Heart right ventricle (tissue), 16 donors: ENCODE measurements around the gene NACA. TPM values are rescaled to one million over a fixed set of nuclear protein-coding genes. Genes with fewer than 3 reads are reported as not detected.
A peak's percentile ranks its signal among the peaks of the same experiment; 100 is the strongest.
"Not testable (repeated sequence)": the region's sequence is repeated elsewhere in the genome, so short reads cannot be mapped to it uniquely, and the experiment has no call there.

Source experiments
- ATAC-seq, 8 donors: fragments of 200-7000 bp; cut with Tn5 transposase; one replicate each; pipeline ENCODE4 v1.9.1; 2020; ENCODE audit warnings: mild to moderate bottlenecking in 8 of 8, moderate library complexity in 8 of 8, moderate number of reproducible peaks in 1 of 8
- DNase-seq, 2 donors: peaks; one replicate each; pipeline ENCODE4 v3.0.0-alpha.2; 2020
- H3K27ac ChIP-seq, 10 donors: fragments of 200-600 bp; sonication (generic) in 2 of 10; one replicate each; pipeline versions ENCODE4 v1.5.0 to v1.8.0; 2020 to 2022; ENCODE audit warnings: mild to moderate bottlenecking in 3 of 10
- H3K27me3 ChIP-seq, 7 donors: fragments of 200-600 bp; one replicate each; pipeline ENCODE4 v1.8.0; 2021 to 2022; ENCODE audit warnings: mild to moderate bottlenecking in 2 of 7
- H3K36me3 ChIP-seq, 9 donors: fragments of 200-600 bp; sonication (generic) in 1 of 9; one replicate each; pipeline versions ENCODE4 v1.5.0 to v1.8.0; 2020 to 2022; ENCODE audit warnings: mild to moderate bottlenecking in 2 of 9
- H3K4me1 ChIP-seq, 9 donors: fragments of 200-600 bp; sonication (generic) in 1 of 9; one replicate each; pipeline versions ENCODE4 v1.5.0 to v1.8.0; 2020 to 2022; ENCODE audit warnings: mild to moderate bottlenecking in 4 of 9
- H3K4me3 ChIP-seq, 10 donors: fragments of 200-600 bp; sonication (generic) in 2 of 10; one replicate each; pipeline versions ENCODE4 v1.5.0 to v1.8.0; 2020 to 2022; ENCODE audit warnings: mild to moderate bottlenecking in 7 of 10, moderate library complexity in 2 of 10
- H3K9me3 ChIP-seq, 11 donors: fragments of 200-600 bp in 10 of 11; sonication (generic) in 2 of 11; one replicate each; pipeline versions ENCODE4 v1.5.0 to v1.8.0; 2013 to 2022; ENCODE audit warnings: mild to moderate bottlenecking in 2 of 11, control low read depth in 1 of 11, moderate library complexity in 1 of 11
- WGBS, 2 donors: extraction: QIAGEN DNeasy Blood & Tissue Kit; methylation state at CpG; one replicate each; pipeline ENCODE4 v1.1.7; 2013; ENCODE audit warnings: inconsistent platforms in 1 of 2; 5-methylcytosine and 5-hydroxymethylcytosine counted together
- intact Hi-C, 10 donors: fragments of 100-400 bp; cut with DNase I; formaldehyde crosslinking; loops; one replicate each; pipeline versions ENCODE4 v1.11.1 to v1.14.2; 2022
- polyA plus RNA-seq, 2 donors: library from polyadenylated mRNA; stranded (reverse); fragments of 200-250 nt; gene quantifications; one replicate each; pipeline ENCODE4 v1.2.3, GENCODE V29; 2013
- total RNA-seq, 10 donors: library from RNA; stranded (reverse); fragmentation: NEBNext Ultra II Directional in 3 of 10; extraction: Animal tissue kit (Norgen Biotek cat#: 25700) in 3 of 10; gene quantifications; one replicate each; pipeline versions ENCODE4 v1.2.1 to v1.2.4, GENCODE V29; 2021 to 2023
- TF ChIP-seq, protein P1 (sequence below), 9 donors: fragments of 200-600 bp; sonication (generic) in 2 of 9; IDR thresholded peaks; one replicate each; pipeline versions ENCODE4 v1.5.0 to v1.8.0; 2021 to 2022; ENCODE audit warnings: antibody characterized with exemption in 9 of 9, mild to moderate bottlenecking in 5 of 9, moderate library complexity in 1 of 9
- donor health status: Arrhythmogenic right ventricular cardiomyopathy.
- donor health status: ischemic (EF 13 %, LVEDD 7.1; RV severe dilation, severe dysfunction).
- donor health status: healthy with polysubstance abuse.
- donor health status: DM: no; HTN: yes; CAD: no.
- donor health status: DM: no; HTN: no; CAD: no.
- donor health status: ischemic (EF 25% LVEDD 6.9; RV normal size, moderate dysfunction).
- donor health status: ischemic (EF 25% LVEDD 5.7; RV mildly dilated, moderate dysfunction).
- donor health status: healthy.
- donor health status: DM: yes; HTN: yes; CAD: no.
- donor health status: Ischemic cardiomyopathy.
- donor health status: ischemic (EF 35%, LVEDD 5.7; RV mildly dilated, moderate dysfunction).
- donor health status: nonischemic (EF 11% LVEDD 7.7; RV severe dilation, severe dysfunction).
- donor health status: DM: yes; HTN: yes; CAD: no.
- donor health status: PGD.
- donor health status: ischemic (EF 29% LVEDD 5.4; RV normal size, mild dysfunction).
- donor health status: nonischemic (EF 23%, LVEDD 6.1; RV moderate dilation, normal function).

The NACA gene
- total and polyA plus RNA-seq, 12 donors = 476 to 1,249 (median 615) TPM

DNA sequence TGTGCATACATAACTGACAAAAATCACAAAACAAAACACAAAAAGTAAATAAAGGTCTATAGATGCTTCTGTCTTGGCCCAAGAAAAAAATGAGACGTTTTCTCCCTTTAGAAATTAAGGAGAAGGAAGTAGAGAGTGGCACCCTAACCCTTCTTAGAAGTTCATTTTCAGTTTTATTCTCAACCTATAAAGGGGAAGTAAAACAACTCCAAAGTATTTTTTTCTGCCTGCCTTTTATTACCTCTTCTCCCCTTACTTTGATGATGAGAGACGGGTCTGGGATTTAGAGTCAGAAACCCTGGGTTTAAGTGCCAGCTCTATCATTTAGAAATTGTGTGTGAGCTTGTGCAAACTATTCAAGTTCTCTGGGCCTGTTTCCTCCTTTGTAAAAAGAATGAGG, 24.3 kb upstream of the NACA start:
- DNase-seq (no peak), ATAC-seq (no peak)
- Histone ChIP-seq H3K27me3 (no peaks in the 10 kb centered on the region), H3K36me3 (peaks cover 0 to 50% (median 11%) of the 10 kb centered on the region in 9 donors), H3K9me3 (no peaks in the 10 kb centered on the region), H3K27ac (peak overlapping the region in 1 of 10 donors; percentile 66), H3K4me1 (peaks cover 0 to 33% (median 9%) of the 10 kb centered on the region in 9 donors), H3K4me3 (no peak overlapping the region)
- intact Hi-C loops = no loop called here
- TF ChIP-seq, protein P1, sequence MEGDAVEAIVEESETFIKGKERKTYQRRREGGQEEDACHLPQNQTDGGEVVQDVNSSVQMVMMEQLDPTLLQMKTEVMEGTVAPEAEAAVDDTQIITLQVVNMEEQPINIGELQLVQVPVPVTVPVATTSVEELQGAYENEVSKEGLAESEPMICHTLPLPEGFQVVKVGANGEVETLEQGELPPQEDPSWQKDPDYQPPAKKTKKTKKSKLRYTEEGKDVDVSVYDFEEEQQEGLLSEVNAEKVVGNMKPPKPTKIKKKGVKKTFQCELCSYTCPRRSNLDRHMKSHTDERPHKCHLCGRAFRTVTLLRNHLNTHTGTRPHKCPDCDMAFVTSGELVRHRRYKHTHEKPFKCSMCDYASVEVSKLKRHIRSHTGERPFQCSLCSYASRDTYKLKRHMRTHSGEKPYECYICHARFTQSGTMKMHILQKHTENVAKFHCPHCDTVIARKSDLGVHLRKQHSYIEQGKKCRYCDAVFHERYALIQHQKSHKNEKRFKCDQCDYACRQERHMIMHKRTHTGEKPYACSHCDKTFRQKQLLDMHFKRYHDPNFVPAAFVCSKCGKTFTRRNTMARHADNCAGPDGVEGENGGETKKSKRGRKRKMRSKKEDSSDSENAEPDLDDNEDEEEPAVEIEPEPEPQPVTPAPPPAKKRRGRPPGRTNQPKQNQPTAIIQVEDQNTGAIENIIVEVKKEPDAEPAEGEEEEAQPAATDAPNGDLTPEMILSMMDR (IDR thresholded peaks at IDR 0.05) = no peak
- WGBS, 2 donors = 74 to 83% methylated on average over 2 of the region's 2 CpGs

DNA sequence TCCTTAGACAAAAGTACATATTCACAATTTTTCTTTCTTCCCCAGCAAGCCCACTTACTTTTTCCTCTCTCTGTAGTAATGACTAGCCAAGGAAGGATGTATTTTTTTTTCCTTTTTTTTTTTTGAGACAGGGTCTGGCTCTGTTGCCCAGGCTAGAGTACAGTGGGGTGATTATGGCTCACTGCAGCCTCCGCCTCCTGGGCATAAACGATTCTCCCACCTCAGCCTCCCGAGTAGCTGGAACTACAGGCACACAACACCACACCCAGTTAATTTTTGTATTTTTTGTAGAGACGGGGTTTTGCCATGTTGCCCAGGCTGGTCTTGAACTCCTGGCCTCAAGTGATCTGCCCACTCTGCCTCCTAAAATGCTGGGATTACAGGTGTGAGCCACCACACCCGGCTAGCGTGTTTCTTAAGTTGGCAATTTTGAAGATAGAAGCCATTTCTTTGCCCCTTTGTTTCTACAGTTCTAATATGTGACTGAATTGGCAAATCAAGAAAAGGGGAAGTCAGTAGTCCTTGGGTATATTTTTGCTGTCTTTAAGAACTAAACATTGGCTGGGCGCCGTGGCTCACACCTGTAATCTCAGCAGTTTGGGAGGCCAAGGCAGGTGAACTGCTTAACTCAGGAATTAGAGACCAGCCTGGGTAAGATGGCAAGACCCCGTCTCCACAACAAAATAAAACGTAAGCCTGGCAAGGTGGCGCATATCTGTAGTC, 3.2 kb upstream of the NACA start:
- intact Hi-C loops = loop anchor here in 3 of 10 donors (5.0 to 10.0 kb wide), 3 partner anchors 83 to 93 kb away; partner anchors contain the start of genes ATP5F1B (in 1 of the 3) and BAZ2A (in 1 of the 3)
- DNase-seq (no peak), ATAC-seq (no peak)
- no peak overlapping the region for H3K27ac ChIP-seq
- WGBS, 2 donors = 95 to 96% methylated on average over 11 of the region's 11 CpGs
- TF ChIP-seq, protein P1 (IDR thresholded peaks at IDR 0.05) = no peak
- no peaks in the 10 kb centered on the region for H3K27me3 ChIP-seq
- no peaks in the 10 kb centered on the region for H3K9me3 ChIP-seq
- H3K4me1 ChIP-seq = peaks cover 0 to 18% (median 11%) of the 10 kb centered on the region in 9 donors
- H3K4me3 ChIP-seq = no peak overlapping the region
- peaks cover 0 to 38% (median 0%) of the 10 kb centered on the region in 9 donors for H3K36me3 ChIP-seq

DNA sequence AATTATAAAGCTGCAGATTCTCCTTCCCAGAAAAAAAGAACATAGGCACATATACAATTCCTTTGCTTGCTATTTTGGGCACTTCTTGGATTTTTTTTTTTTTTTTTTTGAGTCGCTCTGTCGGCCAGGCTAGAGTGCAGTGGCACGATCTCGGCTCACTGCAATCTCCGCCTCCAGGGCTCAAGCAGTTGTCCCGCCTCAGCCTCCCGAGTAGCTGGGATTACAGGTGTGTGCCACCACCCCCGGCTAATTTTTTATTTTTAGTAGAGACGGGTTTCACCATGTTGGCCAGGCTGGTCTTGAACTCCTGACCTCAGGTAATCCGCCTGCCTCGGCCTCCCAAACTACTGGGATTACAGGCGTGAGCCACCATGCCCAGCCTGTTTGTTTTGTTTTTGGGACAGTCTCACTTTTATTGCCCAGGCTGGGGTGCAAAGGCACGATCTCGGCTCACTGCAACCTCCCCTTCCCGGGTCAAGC, 1.1 kb upstream of the NACA start:
- intact Hi-C loops = loop anchor here in 4 of 10 donors (2.0 to 10.0 kb wide), 4 partner anchors 27 to 91 kb away; partner anchors contain the start of genes ATP5F1B (in 1 of the 4), BAZ2A (in 1 of the 4) and PRIM1 (in 1 of the 4)
- WGBS, 2 donors = 89 to 90% methylated on average over 15 of the region's 15 CpGs
- not testable (repeated sequence) for DNase-seq, H3K27me3 ChIP-seq, H3K9me3 ChIP-seq, ATAC-seq
- Histone ChIP-seq H3K4me1 (peaks cover 10 to 38% (median 32%) of the 10 kb centered on the region in 9 donors), H3K4me3 (peak overlapping the region in 7 of 10 donors; percentile 74 to 99 (median 89)), H3K27ac (peak overlapping the region in 9 of 10 donors; percentile 83 to 96 (median 93)), H3K36me3 (peaks cover 0 to 39% (median 0%) of the 10 kb centered on the region in 9 donors)

DNA sequence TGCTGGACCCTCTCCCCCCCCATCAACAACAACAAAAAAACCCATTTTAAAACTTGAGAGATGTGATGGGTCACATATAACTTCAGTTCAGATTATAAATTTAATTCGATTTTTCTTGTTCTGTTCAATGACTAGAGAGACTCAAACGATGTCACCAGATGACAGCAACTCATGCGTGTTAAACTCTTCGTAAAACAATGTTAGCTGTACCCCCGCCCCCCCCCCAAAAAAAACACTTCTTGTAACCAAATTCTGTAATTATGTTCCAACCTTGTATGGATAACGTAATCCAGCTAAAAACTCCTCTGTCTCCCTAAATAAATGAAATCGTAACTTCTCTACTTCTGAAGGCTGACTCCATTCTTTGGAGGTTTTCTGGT, 614 bp upstream of the NACA start:
- 38 to 39% methylated on average over 7 of the region's 7 CpGs for WGBS, 2 donors
- no peaks in the 10 kb centered on the region for H3K27me3 ChIP-seq
- H3K36me3 ChIP-seq = peaks cover 0 to 39% (median 0%) of the 10 kb centered on the region in 9 donors
- intact Hi-C loops = loop anchor here in 7 of 10 donors (1.0 to 10.0 kb wide), 8 partner anchors 27 to 91 kb away; partner anchors contain the start of genes PTGES3 (in 3 of the 7), ATP5F1B (in 2 of the 7), BAZ2A (in 1 of the 7) and PRIM1 (in 1 of the 7)
- no peaks in the 10 kb centered on the region for H3K9me3 ChIP-seq
- TF ChIP-seq, protein P1 (IDR thresholded peaks at IDR 0.05) = no peak
- ATAC-seq (no peak), DNase-seq (no peak)
- peaks cover 13 to 43% (median 37%) of the 10 kb centered on the region in 9 donors for H3K4me1 ChIP-seq
- H3K27ac ChIP-seq = peak overlapping the region; percentile 65 to 96 (median 92)
- H3K4me3 ChIP-seq = peak overlapping the region in 9 of 10 donors; percentile 74 to 99 (median 86)
